GM12892 (cell line): ENCODE data around the gene SPTBN1.

Experiments used
- POLR2A ChIP-seq: IDR thresholded peaks from 2 replicates; pipeline ENCODE4 v1.6.1; 2011; ENCODE audit warnings: low read depth, low read length, control low read depth
- POLR2AphosphoS5 ChIP-seq: IDR thresholded peaks from 2 replicates; pipeline ENCODE4 v1.6.1; 2011; ENCODE audit warnings: low read depth, low read length, control low read depth
- TAF1 ChIP-seq: IDR thresholded peaks from 2 replicates; pipeline ENCODE4 v1.6.1; 2011; ENCODE audit warnings: low read depth, mild to moderate bottlenecking, control low read depth, low read length, borderline replicate concordance

DNA sequence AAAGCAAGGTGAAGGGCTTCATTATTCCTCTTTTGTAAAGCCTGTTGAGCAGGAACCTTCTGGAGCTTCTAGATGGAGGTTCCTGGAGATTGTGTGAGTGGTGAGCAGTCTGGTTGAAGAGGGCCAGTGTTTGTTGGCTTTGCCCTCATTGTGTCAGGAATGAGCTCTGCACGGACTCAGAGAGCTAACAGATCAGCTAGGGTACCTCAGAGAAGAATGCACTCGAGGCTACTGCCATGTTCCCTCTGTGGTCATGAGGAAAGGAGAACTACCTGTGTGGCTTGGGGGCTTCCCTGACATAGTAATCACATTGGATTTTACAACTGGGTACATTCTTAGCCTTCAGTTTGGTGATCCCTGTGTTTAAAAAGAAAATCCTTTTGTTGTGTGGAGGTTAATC is 46.6 kb downstream of the SPTBN1 start:
- TF ChIP-seq POLR2AphosphoS5 (no peak), POLR2A (no peak), TAF1 (no peak)
